Aorta (tissue), 5 donors: ENCODE data around the gene XG. TPM values are rescaled to one million over a fixed set of nuclear protein-coding genes. Genes with fewer than 3 reads are reported as not detected.

Experiments
- ATAC-seq: fragments of 200-7000 bp; cut with Tn5 transposase; one replicate; pipeline ENCODE4 v1.9.1; 2022; ENCODE audit warnings: moderate library complexity; ENCODE audit not compliant: low FRiP score
- DNase-seq, 2 donors: peaks; one replicate each; pipeline ENCODE4 v3.0.0-alpha.2; 2020
- H3K27ac ChIP-seq, 2 donors: one replicate each; pipeline ENCODE4 v1.5.1; 2013; ENCODE audit warnings: low read length in 2 of 2, mild to moderate bottlenecking in 2 of 2, moderate library complexity in 2 of 2, control low read depth in 1 of 2, inconsistent platforms in 1 of 2, low read depth in 1 of 2
- H3K27me3 ChIP-seq, 2 donors: one replicate each; pipeline ENCODE4 v1.6.1; 2013; ENCODE audit warnings: control low read depth in 1 of 2, low read length in 1 of 2, mild to moderate bottlenecking in 1 of 2, moderate library complexity in 1 of 2; ENCODE audit not compliant: insufficient read depth in 2 of 2, control insufficient read depth in 1 of 2
- H3K36me3 ChIP-seq, 2 donors: one replicate each; pipeline ENCODE4 v1.6.1; 2013; ENCODE audit warnings: control low read depth in 1 of 2, low read length in 1 of 2, mild to moderate bottlenecking in 1 of 2; ENCODE audit not compliant: insufficient read depth in 2 of 2, control insufficient read depth in 1 of 2
- H3K4me1 ChIP-seq, 2 donors: one replicate each; pipeline ENCODE4 v1.6.1; 2013; ENCODE audit warnings: low read length in 2 of 2, control low read depth in 1 of 2, mild to moderate bottlenecking in 1 of 2, moderate library complexity in 1 of 2; ENCODE audit not compliant: insufficient read depth in 2 of 2, control insufficient read depth in 1 of 2
- H3K4me3 ChIP-seq, 2 donors: one replicate each; pipeline ENCODE4 v1.5.1; 2013; ENCODE audit warnings: low read length in 2 of 2, control low read depth in 1 of 2, mild to moderate bottlenecking in 1 of 2
- H3K9me3 ChIP-seq: one replicate; pipeline ENCODE4 v1.6.1; 2013; ENCODE audit warnings: mild to moderate bottlenecking, low read length; ENCODE audit not compliant: control insufficient read depth
- WGBS, 2 donors: extraction: QIAGEN DNeasy Blood & Tissue Kit; methylation state at CpG; one replicate each; pipeline ENCODE4 v1.1.7; 2013; 5-methylcytosine and 5-hydroxymethylcytosine counted together
- intact Hi-C, 2 donors: fragments of 100-400 bp; cut with DNase I; formaldehyde crosslinking; loops; one replicate each; pipeline versions ENCODE4 v1.14.2 to v1.15.0; 2022
- polyA plus RNA-seq, 2 donors: library from polyadenylated mRNA; stranded (reverse); fragments of 200-250 nt; gene quantifications; one replicate each; pipeline ENCODE4 v1.2.3, GENCODE V29; 2013
- total RNA-seq, 2 donors: library from RNA; stranded (reverse); fragmentation: NEBNext Ultra II Directional; extraction: Animal tissue kit (Norgen Biotek cat#: 25700); gene quantifications; one replicate each; pipeline ENCODE4 v1.2.1, GENCODE V29; 2021
- donor health status: healthy with polysubstance abuse.
- donor health status: Bipolar disorder and iron deficiency.
- donor health status: DM: no; HTN: no; CAD: no.
- donor health status: DM: no; HTN: no; CAD: no.
- donor health status: DM: yes; HTN: yes; CAD: no.

The XG gene
- total and polyA plus RNA-seq, 4 donors: 4.4 to 9.0 (median 7.0) TPM

DNA sequence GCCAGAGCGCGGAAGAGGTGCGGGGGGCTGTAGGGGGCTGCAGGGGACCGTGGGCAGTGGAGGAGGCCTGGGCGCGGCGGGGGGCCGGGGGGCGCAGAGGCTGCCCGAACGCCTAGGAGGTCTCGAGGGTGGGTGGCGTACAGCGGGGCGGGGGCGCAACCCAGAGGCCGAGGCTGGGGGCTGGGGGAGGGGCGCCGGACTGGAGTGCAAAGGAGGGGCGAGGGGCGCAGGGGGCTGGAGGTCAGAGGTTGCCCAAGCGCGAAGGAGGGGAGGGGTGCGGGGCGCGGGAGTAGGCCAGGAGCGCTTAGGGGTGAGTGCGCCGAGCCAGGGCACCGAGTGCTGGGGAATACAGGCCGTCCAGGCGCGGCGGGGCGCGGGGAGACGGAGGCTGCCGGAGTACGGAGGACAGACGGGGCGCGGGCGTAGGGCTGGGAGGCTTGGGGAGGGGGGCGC, 77.1 kb downstream of the XG start:
- Histone ChIP-seq H3K36me3 (no peaks in the 10 kb centered on the region), H3K9me3 (no peaks in the 10 kb centered on the region), H3K4me3 (peak overlapping the region in 1 of 2 donors; percentile 23), H3K27me3 (no peaks in the 10 kb centered on the region), H3K27ac (no peak overlapping the region), H3K4me1 (no peaks in the 10 kb centered on the region)
- WGBS, 2 donors: 1 to 2% methylated on average over 30 to 44 of the region's 44 CpGs
- ATAC-seq (peak; percentile 28), DNase-seq (no peak)
- intact Hi-C loops: no loop called here

DNA sequence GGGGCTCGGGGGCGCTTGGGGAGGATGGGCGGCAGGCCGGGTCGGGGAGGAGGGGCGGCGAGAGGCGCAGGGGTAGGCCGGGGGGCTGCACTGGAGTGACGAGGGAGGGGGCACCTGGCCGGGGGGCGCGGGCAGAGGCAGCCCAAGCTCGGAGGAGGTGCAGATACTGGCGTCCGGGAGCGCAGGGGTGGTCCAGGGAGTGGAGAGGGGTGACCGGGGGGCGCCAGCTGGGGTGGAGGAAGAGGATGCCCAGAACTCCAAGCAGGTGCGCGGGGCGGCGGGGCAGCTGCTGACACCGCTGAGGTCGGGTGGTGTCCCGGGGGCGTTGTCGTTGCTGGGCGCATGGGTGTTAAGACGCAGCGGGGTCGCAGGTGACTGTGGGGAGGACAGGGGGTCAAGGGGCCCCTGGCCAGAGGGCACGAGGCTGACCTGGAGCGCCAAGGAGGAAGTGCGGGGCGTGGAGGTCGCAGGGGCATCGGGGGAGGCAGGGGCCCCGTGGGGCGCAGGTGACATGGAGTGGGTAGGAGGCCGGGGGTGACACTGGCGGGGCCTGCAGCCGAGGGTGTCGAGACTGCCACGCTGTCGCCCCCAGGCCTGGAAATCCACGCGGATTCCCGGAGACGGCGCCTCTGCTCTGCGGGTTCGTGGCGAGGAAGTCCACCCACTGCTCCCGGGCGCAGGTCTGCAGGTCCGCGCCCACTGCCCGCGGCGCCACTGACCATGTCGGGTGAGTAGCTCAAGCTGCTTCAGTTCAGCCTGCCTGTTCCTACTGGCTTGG, 77.8 kb downstream of the XG start:
- intact Hi-C loops: no loop called here
- H3K4me3 ChIP-seq: no peak overlapping the region
- H3K27me3 ChIP-seq: no peaks in the 10 kb centered on the region
- ATAC-seq (no peak), DNase-seq (no peak)
- no peaks in the 10 kb centered on the region for H3K36me3 ChIP-seq
- no peaks in the 10 kb centered on the region for H3K4me1 ChIP-seq
- H3K9me3 ChIP-seq: no peaks in the 10 kb centered on the region
- WGBS, 2 donors: 11 to 13% methylated on average over 37 to 62 of the region's 62 CpGs
- no peak overlapping the region for H3K27ac ChIP-seq

DNA sequence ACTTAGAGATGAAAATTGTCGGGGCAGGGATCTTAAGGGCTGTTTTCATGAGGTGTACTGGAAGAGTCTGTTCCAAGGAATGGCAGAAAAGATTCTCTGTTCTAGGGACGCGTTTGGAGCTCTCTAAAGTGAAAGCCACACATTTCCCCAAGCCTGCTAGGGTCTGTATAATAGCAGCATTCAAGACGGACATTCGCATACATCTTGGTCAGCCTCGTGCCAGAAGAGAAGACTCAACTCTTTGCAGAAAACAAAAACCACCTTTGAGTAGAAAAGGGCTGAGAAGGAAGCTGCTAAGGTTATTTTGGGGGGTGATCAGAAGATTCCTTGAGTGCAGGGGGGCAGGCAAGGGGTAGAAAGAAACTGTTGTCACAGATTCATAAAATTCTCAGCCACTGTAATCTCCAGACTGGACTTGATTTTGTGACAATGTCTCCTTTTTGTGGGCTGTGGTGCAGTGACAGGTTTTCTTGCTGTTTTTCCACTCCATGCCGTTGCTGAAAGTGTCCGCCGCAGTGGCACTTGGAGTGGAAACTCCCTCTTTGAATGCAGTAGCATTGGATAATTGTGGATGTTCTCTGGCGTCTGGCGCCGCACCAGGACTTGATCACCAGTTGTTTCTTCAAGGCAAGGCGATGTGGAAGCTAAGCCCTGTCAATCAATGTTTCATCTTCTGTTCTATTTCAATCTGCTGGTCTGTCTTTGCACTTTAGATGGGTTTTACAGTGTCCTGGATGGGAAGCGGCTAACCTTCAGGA, 79.8 kb downstream of the XG start:
- 94% methylated on average over 14 of the region's 14 CpGs for WGBS, 2 donors
- Histone ChIP-seq H3K9me3 (no peaks in the 10 kb centered on the region), H3K27ac (no peak overlapping the region), H3K36me3 (no peaks in the 10 kb centered on the region), H3K4me3 (no peak overlapping the region), H3K27me3 (no peaks in the 10 kb centered on the region), H3K4me1 (no peaks in the 10 kb centered on the region)
- intact Hi-C loops: no loop called here
- no peak for DNase-seq
- ATAC-seq: no peak

DNA sequence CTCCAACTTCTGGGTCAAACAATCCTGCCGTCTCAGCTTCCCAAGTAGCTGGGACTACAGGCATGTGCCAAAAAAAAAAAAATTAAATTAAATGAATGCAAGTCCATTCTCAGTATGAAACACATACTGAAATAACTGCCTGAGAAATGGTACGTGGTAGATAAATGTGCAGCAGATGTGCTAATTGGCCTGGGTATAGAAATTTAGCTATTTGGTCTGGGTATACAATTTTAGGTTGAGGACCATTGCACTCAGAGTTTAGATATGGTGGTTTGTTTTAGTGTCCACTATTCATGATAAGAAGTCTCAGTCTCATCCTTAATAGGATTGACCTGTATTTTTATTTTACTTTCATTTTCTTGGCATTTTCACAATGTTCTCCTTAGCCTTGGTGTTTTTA, 86.1 kb downstream of the XG start:
- intact Hi-C loops: no loop called here

DNA sequence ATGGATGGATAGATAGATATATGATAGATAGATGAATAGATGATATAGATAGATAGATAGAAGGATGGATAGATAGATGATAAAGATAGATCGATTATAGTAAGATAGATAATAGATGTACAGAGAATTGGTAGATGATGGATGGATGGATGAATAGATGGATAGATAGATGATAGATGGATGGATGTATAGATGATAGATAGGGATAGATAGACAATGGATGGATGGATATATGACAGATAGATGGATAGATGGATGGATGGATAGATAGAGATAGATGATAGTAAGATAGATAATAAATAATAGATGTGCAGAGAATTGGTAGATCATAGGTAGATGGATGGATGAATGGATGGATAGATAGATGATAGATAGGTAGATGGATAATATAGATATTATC, 89.1 kb downstream of the XG start:
- 89 to 97% methylated on average over 1 of the region's 1 CpG for WGBS, 2 donors
- intact Hi-C loops: no loop called here
- ATAC-seq: no peak
- H3K4me1 ChIP-seq: no peaks in the 10 kb centered on the region
- no peak for DNase-seq
- H3K9me3 ChIP-seq: no peaks in the 10 kb centered on the region
- H3K27ac ChIP-seq: no peak overlapping the region
- no peaks in the 10 kb centered on the region for H3K27me3 ChIP-seq
- no peaks in the 10 kb centered on the region for H3K36me3 ChIP-seq
- H3K4me3 ChIP-seq: no peak overlapping the region

More for the DNA sequence above, 86.1 kb downstream of the XG start:
- ATAC-seq (no peak), DNase-seq (no peak)
- Histone ChIP-seq H3K36me3 (no peaks in the 10 kb centered on the region), H3K4me3 (no peak overlapping the region), H3K4me1 (no peaks in the 10 kb centered on the region), H3K27ac (no peak overlapping the region), H3K27me3 (no peaks in the 10 kb centered on the region), H3K9me3 (no peaks in the 10 kb centered on the region)
- 87 to 97% methylated on average over 2 of the region's 2 CpGs for WGBS, 2 donors

DNA sequence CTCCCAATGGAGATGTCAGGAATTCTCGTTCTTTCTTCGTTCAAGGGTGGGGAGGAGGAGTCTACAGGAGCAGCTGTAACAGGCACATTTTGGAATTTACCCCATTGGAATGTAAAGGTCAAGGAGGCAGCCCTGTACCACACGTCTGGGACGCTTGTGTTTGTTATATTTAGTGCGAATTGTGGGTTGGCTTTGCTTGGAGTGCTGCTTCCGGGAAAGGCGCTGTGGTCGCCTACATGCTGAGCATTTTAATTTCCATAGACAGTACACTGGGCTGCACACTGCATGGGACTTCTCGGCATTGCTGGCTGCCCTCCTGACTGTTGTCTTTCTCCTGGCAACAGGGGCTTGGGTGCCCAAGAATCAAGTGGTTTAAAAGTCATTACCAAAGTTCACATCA, 89.7 kb downstream of the XG start:
- H3K27ac ChIP-seq: no peak overlapping the region
- H3K36me3 ChIP-seq: no peaks in the 10 kb centered on the region
- ATAC-seq: no peak
- H3K4me3 ChIP-seq: no peak overlapping the region
- intact Hi-C loops: no loop called here
- no peaks in the 10 kb centered on the region for H3K4me1 ChIP-seq
- H3K9me3 ChIP-seq: no peaks in the 10 kb centered on the region
- no peaks in the 10 kb centered on the region for H3K27me3 ChIP-seq
- WGBS, 2 donors: 25 to 39% methylated on average over 9 of the region's 9 CpGs
- no peak for DNase-seq

DNA sequence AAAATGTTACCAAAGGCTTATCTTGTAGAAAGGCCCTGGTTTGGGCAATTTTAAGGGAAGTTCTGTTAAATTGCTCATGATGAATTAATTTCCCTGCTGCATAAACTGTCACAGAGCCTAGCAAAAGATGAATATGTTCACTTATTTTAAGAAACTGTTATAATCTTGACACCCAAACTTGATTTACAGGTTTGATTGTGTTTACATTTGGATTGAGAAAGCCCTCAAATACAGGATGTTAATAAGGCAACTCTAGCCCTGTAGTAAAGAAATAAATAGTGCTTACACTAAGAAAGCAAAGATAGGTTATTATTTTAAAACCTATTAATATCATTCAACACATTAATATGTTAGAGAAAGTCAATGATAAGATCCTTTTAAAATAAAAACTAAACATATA, 95.2 kb downstream of the XG start:
- no peaks in the 10 kb centered on the region for H3K4me1 ChIP-seq
- H3K36me3 ChIP-seq: no peaks in the 10 kb centered on the region
- no peak overlapping the region for H3K27ac ChIP-seq
- ATAC-seq: no peak
- intact Hi-C loops: no loop called here
- H3K27me3 ChIP-seq: no peaks in the 10 kb centered on the region
- H3K9me3 ChIP-seq: no peaks in the 10 kb centered on the region
- no peak overlapping the region for H3K4me3 ChIP-seq
- no peak for DNase-seq

DNA sequence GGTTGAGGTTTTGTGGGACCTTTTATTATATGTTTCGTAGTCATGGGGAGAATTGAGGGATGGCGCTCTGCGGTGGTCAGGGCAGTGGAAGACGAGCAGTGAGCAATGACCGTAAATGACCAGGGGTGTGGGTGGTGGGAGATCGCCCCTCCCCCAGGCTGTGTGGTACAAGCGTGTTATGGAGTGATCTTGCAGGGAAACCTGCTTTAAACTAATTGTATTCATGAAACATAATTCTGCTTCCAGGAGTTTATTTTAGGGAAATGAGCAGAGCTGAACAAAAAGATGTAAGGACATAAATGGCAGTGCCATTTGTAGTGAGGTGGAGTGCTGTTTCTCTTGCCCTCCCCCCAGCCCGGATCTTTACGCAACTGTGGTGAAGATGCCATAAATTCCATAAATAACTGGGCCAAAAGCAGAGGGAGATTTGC, 97.0 kb downstream of the XG start:
- no peak for ATAC-seq

DNA sequence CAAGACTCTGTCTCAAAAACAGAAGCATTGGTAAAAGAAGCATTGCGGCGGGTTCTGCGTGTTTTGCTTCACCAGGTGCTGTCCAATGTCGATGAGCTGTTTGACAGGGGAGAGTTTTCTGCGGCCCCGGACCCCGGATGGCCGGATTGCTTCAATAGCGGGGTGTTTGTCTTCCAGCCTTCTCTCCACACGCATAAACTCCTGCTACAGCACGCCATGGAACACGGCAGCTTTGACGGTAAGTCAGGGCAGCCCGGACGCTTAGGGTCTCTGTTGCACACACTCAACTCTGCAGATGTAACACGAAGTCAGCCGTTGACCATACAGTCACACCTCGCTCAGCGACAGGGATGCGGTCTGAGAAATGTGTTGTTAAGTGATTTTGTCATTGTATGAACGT, 103.1 kb downstream of the XG start:
- intact Hi-C loops: no loop called here
- Histone ChIP-seq H3K9me3 (no peaks in the 10 kb centered on the region), H3K4me3 (no peak overlapping the region), H3K27ac (no peak overlapping the region), H3K4me1 (no peaks in the 10 kb centered on the region), H3K36me3 (no peaks in the 10 kb centered on the region), H3K27me3 (no peaks in the 10 kb centered on the region)
- ATAC-seq: no peak
- no peak for DNase-seq
- WGBS, 2 donors: 95 to 96% methylated on average over 21 of the region's 21 CpGs

More for the DNA sequence above, 97.0 kb downstream of the XG start:
- 21 to 45% methylated on average over 9 of the region's 9 CpGs for WGBS, 2 donors
- DNase-seq: no peak
- Histone ChIP-seq H3K27me3 (no peaks in the 10 kb centered on the region), H3K36me3 (no peaks in the 10 kb centered on the region), H3K27ac (no peak overlapping the region), H3K4me3 (no peak overlapping the region), H3K9me3 (no peaks in the 10 kb centered on the region), H3K4me1 (no peaks in the 10 kb centered on the region)
- intact Hi-C loops: no loop called here
